Sigmoid colon (tissue), 4 donors: ENCODE measurements around the gene CAPN2.

Experiments used
- CTCF ChIP-seq, 4 experiments: fragments of 450-650 bp in 3 of 4; fragments of 200-600 bp in 1 of 4; IDR thresholded peaks; one replicate each; pipeline ENCODE4 v1.5.1; 2016 to 2019; ENCODE audit warnings: antibody characterized with exemption in 4 of 4, mild to moderate bottlenecking in 3 of 4, moderate library complexity in 2 of 4
- EP300 ChIP-seq, 4 donors: sonication (generic); formaldehyde crosslinking; IDR thresholded peaks; one replicate each; pipeline ENCODE4 v1.6.1; 2017; ENCODE audit warnings: antibody characterized with exemption in 4 of 4
- POLR2A ChIP-seq, 2 donors: fragments of 450-650 bp; IDR thresholded peaks; one replicate each; pipeline ENCODE4 v1.6.1; 2016; ENCODE audit warnings: antibody characterized with exemption in 2 of 2, mild to moderate bottlenecking in 2 of 2, moderate library complexity in 2 of 2
- POLR2AphosphoS5 ChIP-seq, 4 donors: sonication (generic); formaldehyde crosslinking; IDR thresholded peaks; one replicate each; pipeline ENCODE4 v1.6.1; 2017; ENCODE audit warnings: antibody characterized with exemption in 4 of 4

GRCh38 chr1:223733898-223734852, 21.8 kb downstream of the CAPN2 start:
- TF ChIP-seq POLR2A (IDR thresholded peaks at IDR 0.05), result no peak
- no peak for TF ChIP-seq CTCF (IDR thresholded peaks at IDR 0.05)
- no peak for TF ChIP-seq EP300 (IDR thresholded peaks at IDR 0.05)
- TF ChIP-seq POLR2AphosphoS5 (IDR thresholded peaks at IDR 0.05), result no peak
